Central memory CD4-positive, alpha-beta T cell (primary cell): ENCODE data around the gene NPAS1.
"Not testable (repeated sequence)": the region's sequence is repeated elsewhere in the genome, so short reads cannot be mapped to it uniquely, and the experiment has no call there.

Experiments
- DNase-seq: peaks from one replicate; pipeline ENCODE4 v3.0.0; 2022

NPAS1 gene

GRCh38 chr19:47047272-47047762, 27.7 kb downstream of the NPAS1 start:
- no peak for DNase-seq

GRCh38 chr19:47047763-47048405, 28.2 kb downstream of the NPAS1 start:
- peak; percentile 65 for DNase-seq

GRCh38 chr19:47049307-47049700, 29.7 kb downstream of the NPAS1 start:
- no peak for DNase-seq

GRCh38 chr19:47050562-47050961, 30.9 kb downstream of the NPAS1 start:
- not testable (repeated sequence) for DNase-seq

- no peak for DNase-seq
These were observed 36.8 kb downstream of the NPAS1 start for GRCh38 chr19:47056411-47056810.

GRCh38 chr19:47057328-47057727, 37.7 kb downstream of the NPAS1 start:
- DNase-seq, result no peak

GRCh38 chr19:47058621-47059022, 39.0 kb downstream of the NPAS1 start:
- no peak for DNase-seq

GRCh38 chr19:47063874-47064273, 44.2 kb downstream of the NPAS1 start:
- DNase-seq, result no peak

- DNase-seq, result no peak
These were observed 45.6 kb downstream of the NPAS1 start for GRCh38 chr19:47065242-47065641.

GRCh38 chr19:47066376-47067214, 47.0 kb downstream of the NPAS1 start:
- no peak for DNase-seq

GRCh38 chr19:47067215-47067847, 47.7 kb downstream of the NPAS1 start:
- no peak for DNase-seq

- no peak for DNase-seq
These were observed 48.6 kb downstream of the NPAS1 start for GRCh38 chr19:47068246-47068645.

- DNase-seq, result no peak
These were observed 49.3 kb downstream of the NPAS1 start for GRCh38 chr19:47068876-47069406.

GRCh38 chr19:47069795-47070194, 50.2 kb downstream of the NPAS1 start:
- no peak for DNase-seq

GRCh38 chr19:47070756-47071155, 51.1 kb downstream of the NPAS1 start:
- DNase-seq, result no peak

GRCh38 chr19:47071731-47072130, 52.1 kb downstream of the NPAS1 start:
- DNase-seq, result no peak

- no peak for DNase-seq
These were observed 52.7 kb downstream of the NPAS1 start for GRCh38 chr19:47072323-47072722.

GRCh38 chr19:47073574-47073973, 53.9 kb downstream of the NPAS1 start:
- no peak for DNase-seq

- no peak for DNase-seq
These were observed 55.0 kb downstream of the NPAS1 start for GRCh38 chr19:47074621-47075020.

- no peak for DNase-seq
These were observed 55.7 kb downstream of the NPAS1 start for GRCh38 chr19:47075179-47075810.

- no peak for DNase-seq
These were observed 56.3 kb downstream of the NPAS1 start for GRCh38 chr19:47075941-47076340.

- DNase-seq, result not testable (repeated sequence)
These were observed 58.7 kb downstream of the NPAS1 start for GRCh38 chr19:47078351-47078750.

- no peak for DNase-seq
These were observed 61.5 kb downstream of the NPAS1 start for GRCh38 chr19:47081095-47081494.
